Fibroblast of skin of left biceps (primary cell): ENCODE data around the gene DLX1.
"Not testable (repeated sequence)": the region's sequence is repeated elsewhere in the genome, so short reads cannot be mapped to it uniquely, and the experiment has no call there.

Experiments
- DNase-seq, 2 experiments: peaks; one replicate each; pipeline ENCODE4 v3.0.0-alpha.2; 2013; ENCODE audit warnings: low read depth in 2 of 2

The DLX1 gene

DNA sequence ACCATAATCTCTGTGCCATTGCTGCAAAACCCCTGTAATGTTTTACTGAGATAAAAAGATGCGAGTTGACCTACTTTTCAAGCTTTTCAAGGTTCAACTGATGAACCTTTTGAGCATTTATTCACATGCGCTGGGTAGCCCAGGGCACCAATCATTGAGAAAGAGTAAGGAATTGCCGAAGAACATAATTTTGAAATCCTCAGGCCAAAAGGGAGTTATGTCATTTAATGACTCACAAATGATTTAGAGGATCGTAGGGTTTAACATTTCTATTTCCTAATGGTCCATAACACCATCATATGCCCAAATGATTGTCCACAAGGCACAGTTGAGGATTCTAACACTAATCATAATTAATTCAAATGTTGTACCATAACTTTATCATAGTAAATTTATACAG lies 20.2 kb upstream of the DLX1 start:
- DNase-seq = no peak

DNA sequence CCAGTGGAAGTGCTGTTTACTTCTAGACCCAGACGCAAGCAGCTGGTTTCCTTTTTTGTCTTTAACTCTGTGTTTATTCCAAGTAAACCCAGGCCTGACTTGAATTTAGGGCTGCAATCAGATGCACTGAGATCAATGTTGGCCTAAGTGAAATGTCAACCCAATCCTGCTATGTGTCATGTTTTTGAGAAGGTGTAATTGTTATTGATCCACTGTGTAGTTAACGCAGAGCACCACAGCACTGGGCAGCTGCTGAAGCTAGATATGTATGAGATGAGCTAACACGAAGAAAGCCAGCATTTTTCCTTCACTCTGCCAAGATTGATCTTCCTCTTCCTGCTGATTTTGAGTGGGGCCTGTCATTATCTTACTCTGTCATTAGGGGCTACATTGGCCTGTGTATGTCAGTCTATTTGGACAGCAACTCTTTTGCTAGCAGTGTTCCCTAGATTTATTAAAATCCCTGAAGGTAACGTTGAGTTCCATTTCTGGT lies 18.9 kb upstream of the DLX1 start:
- no peak for DNase-seq

DNA sequence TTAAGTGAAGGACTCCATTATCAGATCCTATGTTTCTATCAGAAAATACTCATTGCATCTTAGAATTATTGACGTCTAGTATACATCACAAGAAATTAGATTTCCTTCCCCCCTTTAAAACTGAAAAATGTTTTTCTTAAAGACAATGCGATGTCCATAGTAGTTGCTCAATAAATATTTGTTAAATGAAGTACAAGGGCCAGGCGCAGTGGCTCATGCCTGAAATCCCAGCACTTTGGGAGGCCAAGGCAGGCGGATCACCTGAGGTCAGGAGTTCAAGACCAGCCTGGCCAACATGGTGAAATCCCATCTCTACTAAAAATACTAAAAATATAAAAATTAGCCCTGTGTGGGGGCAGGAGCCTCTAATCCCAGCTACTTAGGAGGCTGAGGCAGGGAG lies 17.4 kb upstream of the DLX1 start:
- not testable (repeated sequence) for DNase-seq

DNA sequence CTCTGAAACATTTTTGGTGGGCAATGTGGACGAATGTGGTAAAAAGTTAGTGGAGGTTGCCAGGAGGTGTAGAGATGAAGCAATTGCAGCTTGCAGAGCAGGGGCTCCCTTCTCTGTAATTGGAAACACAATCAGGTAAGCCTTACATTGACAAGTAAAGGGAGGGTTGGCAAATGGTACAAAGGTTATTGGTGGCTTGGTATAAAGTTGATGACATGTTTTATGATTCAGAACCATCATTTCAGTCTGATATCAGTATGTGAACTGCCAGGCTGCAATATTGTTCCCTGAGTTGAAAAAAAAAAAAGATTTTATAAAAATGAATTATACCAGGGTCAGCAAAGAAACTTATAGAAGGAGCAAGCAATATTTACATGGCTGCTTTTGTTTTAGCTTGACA lies 14.4 kb upstream of the DLX1 start:
- no peak for DNase-seq

DNA sequence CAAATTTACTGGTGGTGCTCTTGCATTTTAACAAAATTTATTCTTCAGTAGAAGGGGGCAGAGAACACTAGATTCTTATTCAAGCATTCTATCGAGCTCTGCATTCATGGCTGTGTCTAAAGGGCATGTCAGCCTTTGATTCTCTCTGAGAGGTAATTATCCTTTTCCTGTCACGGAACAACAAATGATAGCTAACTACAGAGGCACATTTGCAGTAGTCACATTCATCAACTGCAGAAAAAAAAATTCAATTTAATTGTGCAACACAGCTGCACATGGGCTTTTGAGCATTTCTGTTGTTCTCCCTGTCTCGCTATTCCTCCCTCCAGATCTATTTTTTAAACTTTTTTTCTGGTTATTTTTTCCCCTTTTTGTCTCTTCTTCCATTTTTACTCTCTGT lies 13.0 kb upstream of the DLX1 start:
- DNase-seq = no peak

DNA sequence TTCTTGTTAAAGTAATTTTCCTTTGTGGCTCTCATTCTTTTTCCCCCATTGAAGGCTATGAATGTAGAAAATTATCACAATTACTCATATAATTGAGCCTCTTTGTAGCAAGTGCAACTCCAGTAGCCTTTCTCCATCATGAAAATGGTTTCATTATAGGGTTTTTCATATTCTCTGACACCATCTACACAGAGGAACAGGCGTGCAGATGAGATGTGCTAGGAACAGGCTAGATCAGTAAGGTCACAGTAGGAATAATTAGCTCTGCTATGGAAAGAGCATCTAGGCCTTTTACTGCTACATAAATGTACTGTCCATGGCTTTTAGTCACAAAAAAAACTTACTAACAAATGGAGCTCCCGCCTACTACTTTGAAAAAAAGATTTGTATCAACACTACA lies 12.6 kb upstream of the DLX1 start:
- DNase-seq = no peak

DNA sequence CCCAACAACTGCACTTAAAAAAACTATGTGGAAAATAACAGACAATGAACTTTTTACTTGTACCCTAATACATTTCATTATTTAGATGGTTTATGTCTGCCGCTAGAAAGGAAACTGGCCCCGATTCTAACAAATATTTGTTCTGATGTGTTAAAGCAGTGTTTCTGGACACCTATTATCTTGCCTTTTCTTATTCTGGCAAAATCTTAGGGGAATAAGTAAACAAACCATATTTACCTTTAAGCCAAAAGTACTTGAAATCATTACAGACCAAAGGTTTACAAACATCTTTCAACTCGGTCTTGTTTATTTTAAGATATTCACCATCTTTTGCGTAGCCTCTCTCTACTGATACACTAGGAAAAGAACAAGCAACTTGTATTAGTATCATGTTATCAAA lies 11.8 kb upstream of the DLX1 start:
- no peak for DNase-seq

DNA sequence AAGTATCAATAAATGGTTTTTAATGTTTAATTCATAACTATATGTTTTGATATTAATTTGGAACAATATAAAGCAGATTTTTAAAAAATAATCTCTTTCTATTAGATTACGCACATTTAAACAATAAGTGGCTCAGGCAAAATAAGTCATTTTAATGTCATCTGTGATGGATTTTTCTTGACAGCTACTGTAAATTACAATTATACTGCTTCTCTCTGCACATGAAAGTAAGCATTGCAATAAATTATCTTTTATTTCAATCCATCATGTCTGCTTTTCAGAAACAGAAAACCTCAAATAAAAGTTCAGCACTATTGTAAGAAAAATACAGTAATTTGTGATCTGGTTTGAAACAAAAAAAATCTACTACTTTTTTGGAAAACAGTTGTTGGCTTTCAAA lies 11.1 kb upstream of the DLX1 start:
- no peak for DNase-seq

DNA sequence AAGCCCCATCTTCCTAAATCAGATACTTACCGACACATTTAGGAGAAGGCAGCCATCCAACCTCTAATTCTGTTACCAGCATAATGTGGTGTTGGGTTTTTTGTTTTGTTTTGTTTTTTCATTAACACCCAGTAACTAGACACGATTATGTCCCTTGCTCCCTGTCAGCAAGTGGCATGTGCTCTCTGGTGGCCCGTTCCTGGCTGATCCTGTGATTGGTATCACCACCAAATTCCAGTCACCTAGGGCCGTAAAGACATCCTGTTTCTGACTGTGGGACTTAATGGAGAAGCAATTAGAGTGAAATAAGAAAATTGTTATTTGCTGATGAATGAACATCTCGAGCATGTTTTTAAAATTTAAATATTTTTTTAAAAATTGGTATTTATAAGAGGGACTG lies 5.9 kb upstream of the DLX1 start:
- no peak for DNase-seq

DNA sequence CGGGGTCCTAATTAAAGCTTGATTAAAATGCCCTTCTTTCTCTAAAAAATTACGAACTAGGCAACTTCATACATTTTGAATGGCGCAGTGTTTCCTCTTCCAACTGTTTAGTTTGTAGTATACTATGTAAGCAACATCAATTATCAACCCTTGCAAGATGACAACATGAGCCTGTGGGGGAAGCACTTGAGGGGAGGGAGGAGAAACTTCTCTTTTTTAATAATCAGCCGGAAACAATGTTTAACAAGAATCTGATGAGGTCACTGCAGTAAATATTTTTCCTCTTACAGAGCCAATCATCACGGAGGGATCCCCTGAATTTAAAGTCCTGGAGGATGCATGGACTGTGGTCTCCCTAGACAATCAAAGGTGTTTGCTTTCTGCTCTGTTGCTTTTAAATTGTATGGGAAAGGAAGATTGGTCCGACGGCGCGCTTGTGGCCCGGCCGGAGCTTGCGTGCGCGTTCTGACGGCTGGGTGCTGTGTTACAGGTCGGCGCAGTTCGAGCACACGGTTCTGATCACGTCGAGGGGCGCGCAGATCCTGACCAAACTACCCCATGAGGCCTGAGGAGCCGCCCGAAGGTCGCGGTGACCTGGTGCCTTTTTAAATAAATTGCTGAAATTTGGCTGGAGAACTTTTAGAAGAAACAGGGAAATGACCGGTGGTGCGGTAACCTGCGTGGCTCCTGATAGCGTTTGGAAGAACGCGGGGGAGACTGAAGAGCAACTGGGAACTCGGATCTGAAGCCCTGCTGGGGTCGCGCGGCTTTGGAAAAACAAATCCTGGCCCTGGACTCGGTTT lies 5.3 kb upstream of the DLX1 start:
- no peak for DNase-seq

DNA sequence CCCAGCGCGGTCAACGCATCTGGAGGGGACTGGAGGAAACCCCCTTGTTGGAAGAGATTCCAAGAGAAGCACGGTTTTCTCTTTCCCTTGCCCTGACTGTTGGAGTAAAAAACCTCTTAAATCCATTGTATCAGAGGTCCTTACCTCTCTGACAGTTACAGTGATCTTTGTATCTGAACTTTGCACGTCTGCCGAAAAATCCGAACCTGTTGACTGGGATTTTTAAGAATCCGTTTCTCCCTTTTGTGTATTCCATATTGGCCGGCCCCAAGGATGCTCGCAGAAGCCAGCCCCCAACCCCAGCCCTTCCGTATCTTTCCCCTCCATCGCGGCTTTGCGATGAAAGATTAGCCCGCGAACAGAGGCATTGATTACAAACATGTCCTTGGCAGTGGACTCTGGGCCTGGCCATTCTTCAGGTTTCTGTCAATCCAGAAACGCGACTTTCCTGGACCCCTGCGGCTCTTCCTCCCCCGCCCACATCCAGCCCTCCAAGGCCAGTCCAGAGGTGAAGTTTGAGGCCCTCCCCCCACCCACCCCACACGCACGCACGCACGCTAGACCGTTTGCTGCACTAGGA lies 4.6 kb upstream of the DLX1 start:
- DNase-seq = no peak

DNA sequence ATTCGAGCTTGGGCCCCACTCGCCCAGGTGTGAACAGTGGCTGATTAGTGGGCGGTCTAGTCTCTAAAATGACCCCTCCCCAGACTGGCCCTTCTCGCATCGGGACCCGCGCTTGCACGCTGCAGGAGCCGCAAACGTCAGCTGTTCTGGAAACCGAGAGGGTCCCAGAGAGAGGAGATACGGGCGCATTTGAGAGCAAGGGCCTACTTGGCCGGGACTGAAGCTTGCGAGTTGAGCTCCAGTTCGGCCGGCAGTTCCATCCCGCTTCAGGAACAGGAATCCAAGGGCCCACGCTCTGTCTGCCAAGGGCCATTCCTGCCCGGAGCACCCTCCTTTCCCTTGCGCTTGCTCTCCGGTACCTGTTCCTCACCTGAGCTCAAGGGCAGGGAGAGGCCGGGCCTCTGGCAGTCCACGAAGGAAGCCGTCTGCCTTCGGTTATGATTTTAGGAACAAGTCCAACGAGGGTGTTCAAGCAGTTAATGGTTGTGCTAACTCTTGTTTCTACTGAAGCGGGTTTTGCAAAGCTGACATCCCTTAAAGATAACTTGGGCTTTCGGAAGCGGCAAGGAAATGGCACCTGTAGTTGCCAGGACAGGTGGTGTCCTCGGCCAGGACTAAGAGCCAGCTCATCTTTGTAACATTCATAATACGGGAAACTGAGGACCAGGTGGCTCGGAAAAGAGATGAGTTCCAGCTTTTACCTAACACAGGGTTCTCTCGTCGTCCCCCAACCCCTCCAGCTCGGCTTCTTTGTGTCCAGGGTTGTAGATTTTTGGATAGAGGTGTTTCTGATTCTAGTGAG lies 3.9 kb upstream of the DLX1 start:
- no peak for DNase-seq

DNA sequence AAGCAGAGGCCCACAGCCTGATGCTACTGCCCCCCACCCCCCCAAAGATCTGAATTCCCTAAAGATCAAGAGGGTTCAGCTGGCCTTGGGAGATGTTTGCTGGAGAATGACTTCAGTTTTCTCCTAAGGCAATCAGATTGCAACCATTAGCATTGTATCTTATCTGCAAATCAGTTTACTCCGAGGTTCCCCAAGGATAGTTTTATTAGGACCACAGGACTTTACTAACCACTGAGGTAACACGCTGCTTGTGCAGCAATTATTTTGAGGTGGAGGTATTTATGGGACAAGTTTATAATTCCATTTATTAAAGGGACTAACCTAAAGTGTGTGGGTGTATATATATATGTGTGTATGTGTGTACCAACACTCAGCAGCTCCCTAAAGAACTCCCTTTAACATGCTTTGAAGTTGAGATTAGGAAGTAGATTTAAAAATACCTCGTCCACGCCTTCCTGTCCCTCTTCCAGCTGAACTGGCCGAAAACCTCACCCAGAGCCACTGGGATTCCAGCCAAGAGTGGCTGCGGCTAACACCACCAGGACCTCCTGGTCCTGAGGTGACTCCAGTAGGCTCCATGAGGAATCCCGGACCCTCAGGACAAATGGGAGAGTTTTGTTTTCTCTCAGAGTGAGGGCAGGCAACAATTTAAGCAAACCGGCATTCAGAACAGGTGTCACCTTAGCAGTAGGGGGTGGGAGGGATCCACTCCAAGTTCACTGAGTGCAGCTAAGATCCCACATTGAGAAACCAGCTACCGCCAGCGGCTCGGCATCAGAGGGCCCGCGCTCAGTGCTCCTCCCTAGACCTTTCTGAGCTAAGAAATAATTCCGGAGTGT lies 3.0 kb upstream of the DLX1 start:
- DNase-seq = no peak

DNA sequence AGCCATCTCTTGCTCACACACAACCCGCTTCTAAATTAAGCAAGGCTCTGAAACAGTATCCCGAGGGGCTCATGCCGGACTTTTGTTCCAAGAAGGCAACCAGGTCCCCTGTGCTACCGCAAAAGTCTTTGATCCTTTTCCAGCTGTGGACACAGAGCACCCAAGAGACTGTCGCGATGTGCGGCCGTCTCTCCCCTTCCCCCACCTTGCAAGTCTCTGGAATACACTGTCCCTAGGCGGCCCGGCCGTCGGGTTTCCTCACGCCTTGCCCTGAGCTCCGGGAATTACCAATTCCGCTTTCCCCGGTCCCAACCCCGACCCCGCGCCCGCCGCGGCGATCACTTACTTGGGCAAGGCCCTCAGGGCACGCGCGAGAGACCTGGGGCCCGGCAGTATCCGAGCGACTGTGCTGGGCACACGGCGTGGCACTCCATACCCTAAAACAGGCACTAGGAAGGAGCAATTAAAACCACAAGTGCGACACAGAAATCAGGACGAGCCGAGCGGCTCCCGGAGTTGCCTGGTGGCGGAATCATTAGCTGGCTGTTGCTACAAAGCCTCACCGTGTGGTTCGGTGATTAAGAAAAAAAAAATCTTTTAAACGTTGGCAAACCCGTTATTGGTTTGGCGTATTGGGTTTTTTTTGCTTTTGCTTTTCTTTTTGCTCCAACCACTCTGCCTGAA lies 2.2 kb upstream of the DLX1 start:
- DNase-seq = no peak

DNA sequence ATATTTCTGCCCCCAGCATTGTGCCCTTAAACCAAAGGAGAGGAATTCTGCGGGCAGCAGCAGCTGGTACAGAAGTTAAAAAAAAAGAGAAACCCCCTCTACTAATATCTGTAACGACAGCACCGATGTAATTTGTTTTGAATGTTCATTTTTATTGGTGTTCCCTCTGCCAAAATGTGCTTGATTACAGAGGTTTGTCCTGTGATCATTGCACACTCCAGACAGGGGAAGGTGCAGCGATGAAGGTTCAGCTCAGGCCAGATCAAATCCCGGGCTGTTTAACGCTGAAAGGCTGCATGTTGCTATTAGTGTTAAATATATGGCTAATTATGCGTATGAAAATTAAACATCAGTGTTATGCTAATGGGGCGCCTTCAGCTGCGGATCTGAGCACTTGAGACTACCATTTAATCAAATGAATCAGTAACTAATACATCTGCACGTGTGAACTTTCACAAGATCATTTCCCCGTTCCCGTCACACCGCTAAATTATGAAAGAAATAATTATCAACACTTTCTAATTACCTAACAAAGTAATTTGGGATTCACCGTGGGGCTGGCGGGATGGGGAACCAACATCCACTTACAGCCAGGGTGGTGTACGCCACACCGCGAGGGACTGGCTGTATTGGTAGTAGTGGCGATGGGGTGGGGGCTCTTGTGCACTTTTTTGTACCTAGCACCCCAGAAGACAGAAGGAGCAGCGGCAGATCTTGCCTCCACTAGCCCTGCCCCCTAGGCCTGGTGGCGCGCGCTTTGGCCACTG lies 1.5 kb upstream of the DLX1 start:
- no peak for DNase-seq

DNA sequence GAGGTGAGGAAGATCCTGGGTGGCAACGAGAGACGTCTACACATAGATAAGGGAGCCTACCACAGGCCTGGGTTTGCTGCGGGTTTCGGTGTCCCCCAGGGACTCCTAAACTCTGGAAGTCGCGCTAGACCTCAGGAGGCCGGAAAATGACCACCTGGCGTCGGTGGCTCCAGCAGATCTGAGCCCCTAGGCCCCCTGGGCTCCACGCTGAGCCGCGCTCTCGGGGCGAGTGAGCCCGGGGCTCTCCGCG lies 987 bp upstream of the DLX1 start:
- no peak for DNase-seq

DNA sequence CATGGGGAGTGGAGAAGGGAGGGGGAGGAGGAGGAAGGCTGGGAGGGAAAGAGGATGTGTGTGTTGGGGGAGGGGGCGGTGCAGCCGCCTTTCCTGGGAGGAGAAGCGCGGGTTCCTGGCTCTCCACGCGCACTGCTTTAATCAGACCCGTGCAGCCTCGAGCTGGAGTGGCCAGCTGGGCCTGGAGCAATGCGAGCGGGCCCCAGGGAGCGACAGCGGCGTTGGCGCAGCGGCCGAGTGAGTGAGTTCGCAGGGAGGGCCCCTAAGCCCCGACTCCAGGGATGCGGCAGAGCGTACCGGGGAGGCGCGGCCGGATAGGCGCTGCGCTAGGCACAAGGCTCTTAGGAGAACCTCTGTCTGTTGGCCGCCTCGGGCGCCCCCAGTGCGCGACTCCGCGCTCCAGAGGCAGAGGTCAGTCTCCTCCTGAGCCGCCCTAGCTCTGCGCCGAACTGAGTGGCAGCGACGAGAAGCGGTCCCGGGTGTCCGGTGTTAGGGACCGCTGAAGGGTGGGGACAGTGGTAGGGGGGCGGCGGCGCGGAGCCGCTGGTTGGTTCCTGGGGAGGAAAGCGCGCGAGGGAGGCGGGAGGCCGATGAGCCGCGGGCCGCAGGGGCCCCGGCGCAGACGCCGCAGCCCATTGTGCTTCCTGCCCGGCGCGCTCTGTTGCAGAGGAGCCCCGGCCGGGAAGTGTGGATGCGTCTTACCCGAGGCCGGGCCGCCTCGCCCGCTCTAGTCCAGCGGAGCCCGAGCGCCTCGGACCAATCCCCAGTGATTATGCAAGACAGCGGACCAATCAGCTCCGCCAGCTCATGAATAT lies 455 bp upstream of the DLX1 start:
- peak; percentile 87 to 90 for DNase-seq

DNA sequence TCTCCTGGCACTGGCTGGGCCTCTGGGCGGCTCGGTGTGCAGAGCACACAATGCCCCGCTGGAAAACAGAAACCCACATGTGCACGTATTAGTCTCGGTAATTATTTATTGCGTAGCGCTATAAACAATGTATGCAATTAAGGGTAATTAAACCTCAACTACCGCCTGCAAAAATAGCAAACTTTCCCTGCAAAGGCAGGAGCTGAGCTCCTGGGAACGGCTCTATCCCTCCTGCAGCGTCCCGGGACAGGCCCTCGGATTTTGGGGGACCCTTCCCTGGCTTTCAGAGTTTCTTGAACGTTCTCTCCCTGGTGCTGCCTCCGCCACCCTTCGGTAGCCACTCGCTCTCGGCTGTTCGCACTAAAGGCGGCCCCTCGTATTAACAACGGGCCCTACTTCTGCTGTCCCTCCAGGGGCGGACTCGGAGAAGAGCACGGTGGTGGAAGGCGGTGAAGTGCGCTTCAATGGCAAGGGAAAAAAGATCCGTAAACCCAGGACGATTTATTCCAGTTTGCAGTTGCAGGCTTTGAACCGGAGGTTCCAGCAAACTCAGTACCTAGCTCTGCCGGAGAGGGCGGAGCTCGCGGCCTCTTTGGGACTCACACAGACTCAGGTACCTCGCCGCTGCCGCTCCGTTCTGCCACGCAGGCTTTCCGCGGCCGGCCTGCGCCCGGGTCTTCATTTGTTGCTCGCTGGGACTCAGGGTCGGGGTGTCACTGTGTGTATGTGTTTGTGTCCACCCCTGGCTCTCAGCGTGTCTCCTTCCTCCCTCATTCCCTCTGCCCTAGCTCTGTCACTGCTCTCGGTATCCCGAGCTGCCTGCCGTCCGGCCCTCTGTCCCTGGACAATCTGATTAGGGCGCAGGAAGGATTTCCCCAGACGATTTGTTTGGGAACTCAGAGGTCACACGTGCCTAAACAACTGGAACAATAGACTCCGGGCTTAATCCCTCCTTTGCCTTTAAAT lies 1.2 kb downstream of the DLX1 start:
- no peak for DNase-seq
